Mucosa of stomach (tissue), 1 donor: ENCODE measurements around the gene OLFML1.
"Not testable (repeated sequence)": the region's sequence is repeated elsewhere in the genome, so short reads cannot be mapped to it uniquely, and the experiment has no call there.

Source experiments
- H3K27me3 ChIP-seq: one replicate; pipeline ENCODE4 v1.7.0; 2013; ENCODE audit warnings: mild to moderate bottlenecking, low read length; ENCODE audit not compliant: control insufficient read depth, insufficient read depth
- H3K36me3 ChIP-seq: one replicate; pipeline ENCODE4 v1.7.0; 2013; ENCODE audit warnings: low read length; ENCODE audit not compliant: control insufficient read depth, insufficient read depth
- H3K4me1 ChIP-seq: one replicate; pipeline ENCODE4 v1.7.0; 2013; ENCODE audit warnings: mild to moderate bottlenecking, low read length; ENCODE audit not compliant: control insufficient read depth, insufficient read depth
- H3K4me3 ChIP-seq: one replicate; pipeline ENCODE4 v1.7.0; 2013; ENCODE audit warnings: low read length
- H3K9ac ChIP-seq: one replicate; pipeline ENCODE4 v1.7.0; 2013; ENCODE audit warnings: mild to moderate bottlenecking, low read length, moderate library complexity
- H3K9me3 ChIP-seq: one replicate; pipeline ENCODE4 v1.7.0; 2013; ENCODE audit warnings: mild to moderate bottlenecking, low read length, moderate library complexity; ENCODE audit not compliant: control insufficient read depth
- donor health status: Pancreatic carcinoma.

Gene OLFML1

DNA sequence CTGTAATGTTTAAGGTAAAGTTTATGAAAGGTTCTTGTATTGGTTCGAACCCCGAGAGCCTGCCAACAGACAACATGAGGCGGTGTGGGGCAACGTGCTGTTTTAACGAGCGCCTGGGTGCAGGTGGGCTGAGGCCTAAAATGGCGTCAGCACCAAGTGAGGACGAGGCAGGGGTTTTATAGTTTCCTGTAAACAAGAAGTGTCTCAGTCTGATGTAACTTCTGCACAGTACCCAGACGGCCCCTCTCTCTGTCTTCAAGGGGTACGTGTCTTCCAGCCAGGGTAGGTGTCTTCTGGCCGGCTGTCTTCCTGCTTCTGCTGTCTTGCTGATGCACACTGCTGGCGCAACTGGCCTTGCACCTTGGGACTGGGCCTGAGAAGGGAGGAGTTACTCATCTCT, 31.2 kb downstream of the OLFML1 start:
- H3K27me3 ChIP-seq, result peaks cover 4% of the 10 kb centered on the region
- no peaks in the 10 kb centered on the region for H3K36me3 ChIP-seq
- H3K4me1 ChIP-seq, result peaks cover 22% of the 10 kb centered on the region
- no peaks in the 10 kb centered on the region for H3K9me3 ChIP-seq
- H3K4me3 ChIP-seq, result no peak overlapping the region
- H3K9ac ChIP-seq, result no peak overlapping the region

DNA sequence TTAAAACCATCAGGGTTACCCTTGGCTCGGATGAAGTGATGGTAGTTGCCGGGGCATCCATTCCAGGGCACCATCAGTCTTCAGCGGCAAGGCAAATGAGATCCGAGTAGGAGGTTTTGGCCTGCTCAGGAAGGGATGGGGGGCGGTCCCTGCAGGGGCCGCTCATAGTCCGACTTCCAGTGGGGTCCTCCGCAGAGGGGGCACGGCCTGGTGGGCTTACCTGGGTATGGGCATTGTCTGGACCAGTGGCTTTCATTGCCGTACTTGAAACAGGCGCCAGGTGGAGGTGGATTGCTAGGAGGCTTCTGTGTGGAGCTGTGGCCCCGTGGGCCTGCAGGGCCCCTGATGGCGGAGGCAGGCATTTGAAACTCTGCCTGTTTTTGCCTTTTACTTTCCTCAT, 32.4 kb downstream of the OLFML1 start:
- not testable (repeated sequence) for H3K9ac ChIP-seq, H3K36me3 ChIP-seq, H3K9me3 ChIP-seq, H3K4me1 ChIP-seq, H3K27me3 ChIP-seq, H3K4me3 ChIP-seq

DNA sequence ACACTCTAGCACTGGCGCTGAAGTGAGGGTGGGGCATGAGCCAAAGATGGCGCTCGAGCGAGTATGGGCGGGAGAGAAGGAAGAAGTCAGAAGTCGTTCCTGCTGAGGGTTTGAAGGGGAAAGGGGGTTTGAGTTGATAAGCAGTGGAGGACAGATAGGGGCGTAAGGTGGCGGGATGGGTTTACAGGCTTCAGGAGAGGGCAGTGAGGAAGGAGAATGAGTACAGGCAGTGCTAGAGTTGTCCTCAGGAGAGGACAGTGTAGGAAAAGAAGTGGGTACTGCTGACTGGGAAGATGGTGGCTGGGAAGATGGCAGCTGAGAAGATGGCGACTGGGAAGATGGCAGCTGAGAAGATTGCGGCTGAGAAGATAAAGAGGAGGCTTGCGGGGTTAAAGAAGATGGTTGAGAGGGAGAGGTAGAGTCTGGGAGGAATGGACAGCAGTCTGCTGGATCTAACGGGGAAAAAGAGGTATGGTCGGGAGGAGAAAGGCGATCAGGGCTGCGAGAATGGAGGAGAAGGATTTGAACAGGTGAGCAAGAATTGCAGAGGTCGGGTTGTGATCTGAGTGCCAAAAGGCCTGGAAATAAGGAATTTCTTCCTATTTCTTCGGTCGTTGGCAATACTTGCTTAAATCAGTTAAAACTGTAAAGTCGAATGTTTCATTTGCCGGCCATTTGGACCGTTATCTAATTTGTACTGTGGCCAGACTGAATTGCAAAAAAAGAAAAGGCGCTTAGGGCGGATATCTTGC, 33.7 kb downstream of the OLFML1 start:
- no peaks in the 10 kb centered on the region for H3K36me3 ChIP-seq
- H3K27me3 ChIP-seq, result peaks cover 4% of the 10 kb centered on the region
- H3K4me3 ChIP-seq, result no peak overlapping the region
- no peaks in the 10 kb centered on the region for H3K9me3 ChIP-seq
- peaks cover 5% of the 10 kb centered on the region for H3K4me1 ChIP-seq
- no peak overlapping the region for H3K9ac ChIP-seq

DNA sequence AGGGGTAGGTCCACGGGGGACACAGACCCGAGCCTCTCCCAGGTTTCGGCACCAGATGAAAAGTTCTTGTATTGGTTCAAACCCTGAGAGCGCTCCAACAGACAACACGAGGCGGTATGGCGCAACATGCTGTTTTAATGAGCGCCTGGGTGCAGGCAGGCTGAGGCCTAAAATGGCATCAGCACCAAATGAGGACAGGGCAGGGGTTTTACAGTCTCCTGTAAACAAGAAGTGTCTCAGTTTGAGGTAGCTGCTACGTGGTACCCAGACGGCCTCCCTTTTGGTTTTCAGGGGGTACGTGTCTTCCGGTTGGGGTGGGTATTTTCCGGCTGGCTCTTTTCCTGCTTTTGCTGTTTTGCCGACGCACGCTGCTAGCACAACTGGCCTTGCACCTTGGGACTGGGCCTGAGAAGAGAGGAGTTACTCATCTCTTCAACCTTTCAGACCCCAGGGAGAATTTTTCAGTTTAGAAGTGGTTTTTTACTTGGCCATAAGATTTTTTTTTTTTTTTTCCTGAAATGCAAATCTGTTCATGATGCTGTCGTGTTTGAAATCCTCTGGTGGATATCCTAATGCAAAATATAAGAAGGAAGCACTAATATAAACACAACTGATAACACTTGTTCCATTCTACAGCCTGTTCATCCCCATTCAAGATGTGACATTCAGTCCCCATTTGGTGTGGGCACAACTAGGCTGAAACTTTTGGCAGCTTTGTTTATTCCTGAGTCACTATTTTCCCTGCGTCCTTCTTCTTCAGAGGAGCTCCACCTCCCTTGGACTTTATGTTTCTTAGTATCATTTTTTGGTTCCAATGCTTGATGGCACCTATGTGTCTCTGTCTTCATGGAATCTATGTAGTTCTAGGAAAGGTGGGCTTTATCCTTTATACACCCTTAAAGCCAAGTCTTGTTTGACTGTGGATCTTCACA, 35.0 kb downstream of the OLFML1 start:
- Histone ChIP-seq H3K9ac (no peak overlapping the region), H3K4me3 (no peak overlapping the region), H3K4me1 (no peaks in the 10 kb centered on the region), H3K27me3 (no peaks in the 10 kb centered on the region), H3K36me3 (no peaks in the 10 kb centered on the region), H3K9me3 (no peaks in the 10 kb centered on the region)

DNA sequence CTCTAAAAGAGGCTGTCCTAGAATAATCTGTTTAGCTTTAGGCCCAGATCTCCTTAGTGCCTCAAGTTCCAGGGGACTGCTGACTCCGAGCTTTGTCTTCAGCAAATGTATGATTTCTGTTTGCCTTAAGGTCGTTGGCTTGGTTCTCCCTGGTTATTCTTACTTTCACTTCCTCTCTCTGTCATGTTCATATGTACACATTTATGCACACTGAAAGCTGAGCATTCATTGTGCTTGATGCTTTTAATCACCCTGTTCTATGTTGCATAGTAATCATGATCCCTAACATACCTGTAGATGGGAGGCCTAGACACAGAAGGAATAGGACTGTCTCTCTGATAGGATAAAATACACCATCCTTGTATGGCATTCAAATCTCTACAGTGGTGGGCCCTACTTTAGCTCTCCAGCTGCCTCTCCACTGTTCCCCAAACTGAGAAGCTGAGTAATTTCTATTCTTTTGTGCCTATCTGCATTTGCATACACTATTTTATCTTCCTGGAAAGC, 35.7 kb downstream of the OLFML1 start:
- Histone ChIP-seq H3K27me3 (no peaks in the 10 kb centered on the region), H3K9ac (no peak overlapping the region), H3K4me3 (no peak overlapping the region), H3K4me1 (no peaks in the 10 kb centered on the region), H3K36me3 (no peaks in the 10 kb centered on the region), H3K9me3 (no peaks in the 10 kb centered on the region)

DNA sequence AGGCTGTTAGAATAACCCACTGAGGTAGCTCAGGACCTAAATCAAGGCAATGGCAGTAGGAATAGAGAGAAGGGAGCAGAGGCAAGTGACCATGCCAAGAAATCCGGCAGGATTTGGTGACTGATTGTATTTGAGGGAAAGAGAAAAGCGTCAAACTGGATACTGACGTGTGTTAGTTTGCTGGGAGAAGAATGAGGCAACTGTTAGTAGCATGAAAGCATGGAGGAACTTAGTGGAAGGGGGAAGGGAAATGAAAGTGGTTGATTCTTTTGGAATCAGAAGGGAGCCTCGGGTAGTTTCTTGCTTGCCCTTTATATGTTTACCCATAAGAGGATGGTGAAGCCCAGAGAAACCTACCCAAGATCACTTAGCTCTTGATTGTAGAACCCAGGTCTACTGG, 36.8 kb downstream of the OLFML1 start:
- no peaks in the 10 kb centered on the region for H3K27me3 ChIP-seq
- no peaks in the 10 kb centered on the region for H3K36me3 ChIP-seq
- H3K4me3 ChIP-seq, result no peak overlapping the region
- no peaks in the 10 kb centered on the region for H3K4me1 ChIP-seq
- no peaks in the 10 kb centered on the region for H3K9me3 ChIP-seq
- H3K9ac ChIP-seq, result no peak overlapping the region

DNA sequence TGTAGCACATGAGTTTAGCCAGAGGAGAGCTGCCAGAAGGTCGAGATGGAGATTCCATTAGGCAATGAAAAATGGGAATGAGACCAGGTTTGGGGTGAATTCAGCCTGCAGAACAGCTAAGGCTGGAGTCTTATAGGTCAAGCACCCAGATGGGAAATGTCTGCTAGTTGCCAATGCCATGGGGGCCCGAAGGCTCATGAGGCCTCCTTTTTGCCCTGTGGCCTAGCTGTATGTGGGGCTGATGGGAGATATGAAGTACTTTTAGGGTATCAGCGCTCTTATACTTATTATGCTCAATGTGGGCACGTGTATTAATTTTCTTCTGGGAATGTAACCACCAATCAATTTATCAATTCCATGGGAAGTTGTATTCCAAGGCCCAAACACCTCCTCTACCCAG, 37.2 kb downstream of the OLFML1 start:
- no peaks in the 10 kb centered on the region for H3K9me3 ChIP-seq
- no peaks in the 10 kb centered on the region for H3K27me3 ChIP-seq
- no peaks in the 10 kb centered on the region for H3K4me1 ChIP-seq
- no peak overlapping the region for H3K4me3 ChIP-seq
- no peak overlapping the region for H3K9ac ChIP-seq
- no peaks in the 10 kb centered on the region for H3K36me3 ChIP-seq

DNA sequence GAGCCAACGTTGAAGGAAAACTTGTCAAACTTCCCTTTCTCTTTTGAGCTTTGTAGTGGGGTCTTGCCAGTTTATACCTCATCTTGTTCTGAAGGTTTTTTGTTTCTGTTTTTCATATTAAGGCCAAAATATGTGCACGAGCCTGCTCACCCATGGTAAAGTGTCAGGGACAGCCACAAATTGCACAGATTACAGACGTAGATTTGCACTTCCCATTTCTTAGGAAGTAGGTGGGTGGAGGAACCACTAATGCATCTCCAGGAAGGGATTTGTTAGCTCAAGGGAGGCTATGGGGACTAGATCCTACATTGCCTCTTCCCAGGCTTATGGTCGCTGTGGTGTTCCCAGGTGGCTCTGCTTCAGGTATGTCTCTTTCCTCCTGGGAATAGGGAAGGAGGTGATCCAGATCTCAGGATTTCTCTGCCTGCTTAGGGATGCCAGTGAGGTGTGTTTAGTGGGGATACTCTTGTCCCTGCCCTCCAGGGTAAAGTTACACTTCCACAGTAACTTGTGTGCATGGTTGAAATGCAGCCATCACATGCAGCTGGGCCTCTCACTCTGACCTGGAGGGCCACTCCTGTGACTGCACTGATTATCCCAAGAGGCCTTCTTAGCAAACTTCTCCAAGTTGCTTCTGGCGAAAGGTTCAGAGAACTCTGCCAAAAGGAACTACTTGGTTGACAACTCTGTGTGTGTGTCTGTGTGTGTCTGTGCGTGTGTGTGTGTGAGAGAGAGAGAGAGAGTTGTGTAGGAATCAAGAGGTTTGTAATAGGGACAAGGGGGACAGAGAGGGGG, 38.3 kb downstream of the OLFML1 start:
- Histone ChIP-seq H3K9me3 (no peaks in the 10 kb centered on the region), H3K9ac (no peak overlapping the region), H3K4me3 (no peak overlapping the region), H3K27me3 (no peaks in the 10 kb centered on the region), H3K4me1 (no peaks in the 10 kb centered on the region), H3K36me3 (no peaks in the 10 kb centered on the region)

DNA sequence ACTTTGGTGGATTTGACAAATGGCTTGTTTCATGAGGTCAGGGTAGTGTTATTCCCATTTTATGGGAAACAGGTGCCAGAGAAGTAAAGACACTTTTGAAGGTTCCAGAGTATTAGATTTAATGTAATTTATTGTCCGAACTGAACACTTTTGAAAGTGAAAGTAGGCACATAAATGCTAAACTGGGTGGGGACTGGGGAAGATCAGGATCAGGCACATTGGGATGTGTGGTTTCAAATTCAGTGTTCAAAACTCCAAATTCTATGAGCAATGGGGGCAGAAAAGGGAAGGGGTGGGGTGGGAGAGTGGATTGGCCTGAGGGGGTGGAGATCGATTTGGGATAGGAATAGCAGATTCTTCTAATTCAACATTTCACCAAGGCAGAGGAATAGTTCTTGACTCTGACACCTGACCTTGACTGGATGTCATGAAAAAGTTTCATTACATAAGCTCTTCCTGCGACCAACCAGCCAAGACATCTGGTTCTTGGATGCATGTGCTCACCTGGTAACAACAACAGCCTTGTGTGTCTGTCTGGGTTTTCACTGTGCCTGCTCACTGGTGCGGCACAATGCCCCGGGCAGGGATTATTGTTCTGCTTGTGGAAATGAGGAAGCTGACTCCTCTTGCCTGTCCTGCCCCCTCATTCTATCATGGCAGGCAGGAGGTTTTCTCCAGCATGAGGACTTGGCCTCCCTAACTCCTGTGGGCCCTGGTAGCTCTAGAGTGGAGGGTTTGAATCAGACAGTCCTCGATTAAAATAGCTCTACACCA, 39.3 kb downstream of the OLFML1 start:
- Histone ChIP-seq H3K4me3 (no peak overlapping the region), H3K9ac (no peak overlapping the region), H3K27me3 (no peaks in the 10 kb centered on the region), H3K36me3 (no peaks in the 10 kb centered on the region), H3K4me1 (no peaks in the 10 kb centered on the region), H3K9me3 (no peaks in the 10 kb centered on the region)

DNA sequence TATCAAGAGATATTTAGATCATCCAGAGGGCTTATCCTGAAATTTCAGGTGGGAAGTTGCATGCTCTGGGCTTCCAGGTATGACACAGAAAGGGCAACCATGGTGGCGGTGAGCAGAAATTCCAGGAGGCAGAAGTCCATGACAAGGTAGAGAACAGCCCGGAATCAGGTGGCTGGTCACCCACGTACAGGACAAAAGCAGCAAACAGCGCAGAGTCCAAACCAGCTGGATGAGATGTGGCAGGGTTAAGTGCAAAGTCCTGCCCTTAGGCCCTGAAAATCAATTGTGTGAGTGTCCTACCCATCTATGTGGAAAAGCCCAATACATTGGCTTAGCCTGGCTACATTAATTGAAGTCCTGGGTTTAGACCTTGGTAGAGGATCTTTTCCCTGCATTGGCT, 40.1 kb downstream of the OLFML1 start:
- Histone ChIP-seq H3K9me3 (no peaks in the 10 kb centered on the region), H3K27me3 (no peaks in the 10 kb centered on the region), H3K4me3 (no peak overlapping the region), H3K36me3 (no peaks in the 10 kb centered on the region), H3K9ac (no peak overlapping the region), H3K4me1 (no peaks in the 10 kb centered on the region)

DNA sequence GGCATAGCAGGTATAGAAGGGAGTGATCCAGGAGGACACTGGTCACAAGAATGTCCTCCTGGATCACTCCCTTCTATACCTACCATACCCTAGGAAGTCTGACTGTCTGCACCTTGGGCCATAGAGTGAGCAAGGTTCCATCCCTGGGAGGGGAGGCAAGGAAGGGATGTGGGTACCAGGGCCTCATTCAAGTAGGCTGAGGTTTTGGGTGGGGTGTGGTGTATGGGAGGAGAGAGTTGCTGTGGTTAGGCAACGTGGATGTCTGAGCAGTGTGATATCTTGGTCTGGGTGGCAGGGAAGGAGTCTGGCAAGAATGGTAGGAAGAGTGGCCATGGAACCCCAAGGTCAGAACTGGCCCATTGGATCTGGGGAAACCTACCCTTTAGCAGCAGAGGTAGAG, 41.7 kb downstream of the OLFML1 start:
- Histone ChIP-seq H3K27me3 (no peaks in the 10 kb centered on the region), H3K4me1 (no peaks in the 10 kb centered on the region)

More for the DNA sequence above, 41.7 kb downstream of the OLFML1 start:
- Histone ChIP-seq H3K9ac (no peak overlapping the region), H3K4me3 (no peak overlapping the region), H3K36me3 (no peaks in the 10 kb centered on the region), H3K9me3 (no peaks in the 10 kb centered on the region)
